NCI-H187 treated with DMSO at 0.1 percent for 48 hours (cell line): ENCODE data around the gene COMMD9.

ENCODE experiments used
- DNase-seq: peaks from one replicate; lab custom pipeline; 2025; lab: John Stamatoyannopoulos, UW

The COMMD9 gene

GRCh38 chr11:36257351-36257750, 31.9 kb downstream of the COMMD9 start:
- DNase-seq = no peak

- DNase-seq = no peak
These were observed 34.5 kb downstream of the COMMD9 start for GRCh38 chr11:36254713-36255112.

- no peak for DNase-seq
These were observed 36.0 kb downstream of the COMMD9 start for GRCh38 chr11:36253238-36253637.

- DNase-seq = no peak
These were observed 37.4 kb downstream of the COMMD9 start for GRCh38 chr11:36251823-36252222.

GRCh38 chr11:36249246-36249645, 40.0 kb downstream of the COMMD9 start:
- no peak for DNase-seq

GRCh38 chr11:36248436-36248835, 40.8 kb downstream of the COMMD9 start:
- no peak for DNase-seq

- DNase-seq = no peak
These were observed 41.7 kb downstream of the COMMD9 start for GRCh38 chr11:36247493-36247892.

- no peak for DNase-seq
These were observed 45.6 kb downstream of the COMMD9 start for GRCh38 chr11:36243641-36244040.

GRCh38 chr11:36241497-36241896, 47.7 kb downstream of the COMMD9 start:
- no peak for DNase-seq

GRCh38 chr11:36240801-36241200, 48.4 kb downstream of the COMMD9 start:
- no peak for DNase-seq

- no peak for DNase-seq
These were observed 49.1 kb downstream of the COMMD9 start for GRCh38 chr11:36240173-36240572.

GRCh38 chr11:36239636-36240035, 49.6 kb downstream of the COMMD9 start:
- no peak for DNase-seq

- no peak for DNase-seq
These were observed 50.3 kb downstream of the COMMD9 start for GRCh38 chr11:36238881-36239280.

GRCh38 chr11:36238036-36238631, 51.1 kb downstream of the COMMD9 start:
- DNase-seq = no peak

- DNase-seq = no peak
These were observed 51.8 kb downstream of the COMMD9 start for GRCh38 chr11:36237391-36237790.

- no peak for DNase-seq
These were observed 53.5 kb downstream of the COMMD9 start for GRCh38 chr11:36235750-36236149.

GRCh38 chr11:36234825-36235224, 54.4 kb downstream of the COMMD9 start:
- no peak for DNase-seq

GRCh38 chr11:36233204-36233603, 56.0 kb downstream of the COMMD9 start:
- no peak for DNase-seq

- no peak for DNase-seq
These were observed 58.2 kb downstream of the COMMD9 start for GRCh38 chr11:36230779-36231699.

GRCh38 chr11:36229091-36229705, 60.0 kb downstream of the COMMD9 start:
- no peak for DNase-seq

GRCh38 chr11:36228689-36229088, 60.5 kb downstream of the COMMD9 start:
- no peak for DNase-seq

- DNase-seq = no peak
These were observed 62.2 kb downstream of the COMMD9 start for GRCh38 chr11:36227044-36227443.
